ENCODE results near the gene FOXO1. TPM values are rescaled to one million over a fixed set of nuclear protein-coding genes. Genes with fewer than 3 reads are reported as not detected.
"Not testable (repeated sequence)": the region's sequence is repeated elsewhere in the genome, so short reads cannot be mapped to it uniquely, and the experiment has no call there.

Gene FOXO1
- total RNA-seq, 4 donors from 2014 or later: 50.7 to 67.2 (median 60.3) TPM

- peaks cover 45% of the 10 kb centered on the region for H3K4me1 ChIP-seq
- no peaks in the 10 kb centered on the region for H3K27me3 ChIP-seq
- peak overlapping the region; percentile 99 for H3K27ac ChIP-seq
- H3K4me3 ChIP-seq: peak overlapping the region; percentile 100
- DNase-seq (ENCODE audit: low spot score in 2 of 2): no peak
- no peaks in the 10 kb centered on the region for H3K9me3 ChIP-seq
- WGBS: under 1% methylated on average over 45 of the region's 117 CpGs
- no peaks in the 10 kb centered on the region for H3K36me3 ChIP-seq
- TF ChIP-seq POLR2A (IDR thresholded peaks at IDR 0.05): no peak
- TF ChIP-seq POLR2AphosphoS5 (IDR thresholded peaks at IDR 0.05): peak in 2 of 3 donors; percentile 49 to 64
These were observed 1.1 kb downstream of the FOXO1 start for GRCh38 chr13:40665126-40666044.

GRCh38 chr13:40664350-40665125, 1.9 kb downstream of the FOXO1 start:
- Histone ChIP-seq H3K27me3 (no peaks in the 10 kb centered on the region), H3K4me1 (peaks cover 53% of the 10 kb centered on the region), H3K9me3 (no peaks in the 10 kb centered on the region), H3K27ac (peak overlapping the region; percentile 99), H3K36me3 (no peaks in the 10 kb centered on the region), H3K4me3 (peak overlapping the region; percentile 100)
- peak; percentile 82 to 86 for DNase-seq (ENCODE audit: low spot score in 2 of 2)
- WGBS: 0% methylated on average over 16 of the region's 77 CpGs
- TF ChIP-seq CTCF (IDR thresholded peaks at IDR 0.05) (no peak), POLR2A (IDR thresholded peaks at IDR 0.05) (peak in 1 of 2 donors; percentile 55)

- not testable (repeated sequence) for H3K27me3 ChIP-seq; H3K36me3 ChIP-seq; DNase-seq (ENCODE audit: low spot score in 2 of 2); H3K9me3 ChIP-seq
- Histone ChIP-seq H3K4me1 (peaks cover 55% of the 10 kb centered on the region), H3K27ac (peak overlapping the region; percentile 99), H3K4me3 (peak overlapping the region; percentile 100)
- WGBS: 6% methylated on average over 15 of the region's 17 CpGs
These were observed 2.4 kb downstream of the FOXO1 start for GRCh38 chr13:40664100-40664349.

GRCh38 chr13:40662866-40663265, 3.6 kb downstream of the FOXO1 start:
- no peaks in the 10 kb centered on the region for H3K36me3 ChIP-seq
- peaks cover 58% of the 10 kb centered on the region for H3K4me1 ChIP-seq

GRCh38 chr13:40661875-40662665, 4.4 kb downstream of the FOXO1 start:
- TF ChIP-seq POLR2A (IDR thresholded peaks at IDR 0.05): no peak
- H3K4me1 ChIP-seq: peaks cover 55% of the 10 kb centered on the region
- H3K36me3 ChIP-seq: no peaks in the 10 kb centered on the region
- peak overlapping the region; percentile 100 for H3K4me3 ChIP-seq
- WGBS: 84% methylated on average over 10 of the region's 10 CpGs
- H3K27ac ChIP-seq: no peak overlapping the region
- no peaks in the 10 kb centered on the region for H3K9me3 ChIP-seq
- no peak for DNase-seq (ENCODE audit: low spot score in 2 of 2)
- no peaks in the 10 kb centered on the region for H3K27me3 ChIP-seq

More at GRCh38 chr13:40662866-40663265, 3.6 kb downstream of the FOXO1 start:
- no peak for DNase-seq (ENCODE audit: low spot score in 2 of 2)
- Histone ChIP-seq H3K4me3 (peak overlapping the region; percentile 100), H3K27ac (peak overlapping the region; percentile 99), H3K9me3 (no peaks in the 10 kb centered on the region), H3K27me3 (no peaks in the 10 kb centered on the region)
- TF ChIP-seq EP300 (IDR thresholded peaks at IDR 0.05) (no peak), POLR2A (IDR thresholded peaks at IDR 0.05) (no peak)

- no peaks in the 10 kb centered on the region for H3K9me3 ChIP-seq
- H3K4me1 ChIP-seq: peaks cover 62% of the 10 kb centered on the region
- H3K36me3 ChIP-seq: no peaks in the 10 kb centered on the region
- peak overlapping the region; percentile 4 for H3K4me3 ChIP-seq
- DNase-seq (ENCODE audit: low spot score in 2 of 2): no peak
- TF ChIP-seq POLR2A (IDR thresholded peaks at IDR 0.05) (no peak), EP300 (IDR thresholded peaks at IDR 0.05) (no peak), CTCF (IDR thresholded peaks at IDR 0.05) (no peak), POLR2AphosphoS5 (IDR thresholded peaks at IDR 0.05) (no peak)
- H3K27me3 ChIP-seq: no peaks in the 10 kb centered on the region
- 90% methylated on average over 5 of the region's 5 CpGs for WGBS
- no peak overlapping the region for H3K27ac ChIP-seq
These were observed 5.7 kb downstream of the FOXO1 start for GRCh38 chr13:40660692-40661091.

Measured in suprapubic skin (tissue), 4 donors.